Measurements from ENCODE around the gene IGF2.

The IGF2 gene

DNA sequence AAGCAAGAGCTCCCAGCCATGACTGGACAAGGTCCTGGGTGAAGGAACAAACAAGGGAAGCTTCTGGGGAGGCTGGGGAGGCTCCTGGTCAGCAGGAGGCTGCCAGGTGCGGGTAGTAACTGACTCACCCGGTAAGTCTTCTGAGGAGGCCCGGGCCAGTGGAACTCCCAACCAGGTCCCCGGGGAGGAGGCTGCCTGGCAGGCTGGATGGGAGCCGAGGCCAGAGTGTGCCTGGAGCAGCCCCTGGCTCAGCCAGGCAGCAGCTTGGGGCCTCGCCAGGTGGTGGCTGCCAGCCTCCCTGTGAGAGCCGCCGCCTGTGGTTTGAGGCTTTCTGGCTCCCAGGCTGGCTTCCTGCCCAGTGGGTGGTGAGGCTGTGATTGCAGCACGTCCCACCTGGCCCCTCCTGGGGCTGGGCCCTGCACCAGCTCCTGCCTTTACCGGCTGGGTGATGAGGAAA, 46.2 kb downstream of the IGF2 start:
- no peak overlapping the region for H3K4me3 ChIP-seq (ENCODE audit: low read depth, low read length)
- TF ChIP-seq, protein P1, sequence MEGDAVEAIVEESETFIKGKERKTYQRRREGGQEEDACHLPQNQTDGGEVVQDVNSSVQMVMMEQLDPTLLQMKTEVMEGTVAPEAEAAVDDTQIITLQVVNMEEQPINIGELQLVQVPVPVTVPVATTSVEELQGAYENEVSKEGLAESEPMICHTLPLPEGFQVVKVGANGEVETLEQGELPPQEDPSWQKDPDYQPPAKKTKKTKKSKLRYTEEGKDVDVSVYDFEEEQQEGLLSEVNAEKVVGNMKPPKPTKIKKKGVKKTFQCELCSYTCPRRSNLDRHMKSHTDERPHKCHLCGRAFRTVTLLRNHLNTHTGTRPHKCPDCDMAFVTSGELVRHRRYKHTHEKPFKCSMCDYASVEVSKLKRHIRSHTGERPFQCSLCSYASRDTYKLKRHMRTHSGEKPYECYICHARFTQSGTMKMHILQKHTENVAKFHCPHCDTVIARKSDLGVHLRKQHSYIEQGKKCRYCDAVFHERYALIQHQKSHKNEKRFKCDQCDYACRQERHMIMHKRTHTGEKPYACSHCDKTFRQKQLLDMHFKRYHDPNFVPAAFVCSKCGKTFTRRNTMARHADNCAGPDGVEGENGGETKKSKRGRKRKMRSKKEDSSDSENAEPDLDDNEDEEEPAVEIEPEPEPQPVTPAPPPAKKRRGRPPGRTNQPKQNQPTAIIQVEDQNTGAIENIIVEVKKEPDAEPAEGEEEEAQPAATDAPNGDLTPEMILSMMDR (IDR thresholded peaks at IDR 0.05; ENCODE audit: low read depth, low read length, missing control alignments): no peak
- no peak for DNase-seq (ENCODE audit: low read depth)

- TF ChIP-seq, protein P1 (IDR thresholded peaks at IDR 0.05; ENCODE audit: low read depth, low read length, missing control alignments): no peak
- DNase-seq (ENCODE audit: low read depth): no peak
- H3K4me3 ChIP-seq (ENCODE audit: low read depth, low read length): no peak overlapping the region
Observed at GRCh38 chr11:2092464-2092910, 46.7 kb downstream of the IGF2 start.

DNA sequence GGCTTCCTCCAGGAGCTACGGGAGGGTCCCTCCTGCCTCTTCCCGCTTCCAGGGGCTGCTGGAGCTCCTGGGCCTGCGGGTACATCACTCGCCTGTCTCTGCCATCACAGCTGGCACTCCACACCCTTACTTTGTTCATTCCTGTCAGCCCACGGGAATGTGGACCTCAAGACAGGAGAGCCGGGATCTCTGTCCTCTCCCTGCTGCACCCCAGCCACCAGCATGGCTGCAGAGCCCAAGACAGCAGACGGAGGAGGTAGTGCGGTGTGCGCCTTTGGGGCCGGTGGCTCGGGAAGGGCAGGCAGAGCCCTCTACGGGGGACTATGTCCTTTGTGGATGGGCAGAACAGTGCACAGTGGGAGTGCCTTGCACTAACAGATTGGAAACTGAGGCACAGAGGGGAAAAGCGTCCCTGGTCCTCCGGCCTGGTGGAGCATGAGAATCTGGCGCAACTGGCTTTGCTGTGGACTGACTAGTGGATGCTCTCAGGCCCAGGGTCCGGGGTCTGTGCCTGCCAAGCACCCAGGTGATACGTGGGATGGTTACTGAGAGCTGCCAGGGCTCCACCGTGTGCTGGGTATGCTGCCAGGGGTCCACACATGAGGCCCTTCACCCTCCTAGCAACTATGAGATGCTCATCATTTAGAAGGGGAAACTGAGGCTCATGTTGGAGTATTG, 47.3 kb downstream of the IGF2 start:
- TF ChIP-seq, protein P1 (IDR thresholded peaks at IDR 0.05; ENCODE audit: low read depth, low read length, missing control alignments): no peak
- no peak for DNase-seq (ENCODE audit: low read depth)
- H3K4me3 ChIP-seq (ENCODE audit: low read depth, low read length): no peak overlapping the region

GRCh38 chr11:2091112-2091746, 48.0 kb downstream of the IGF2 start:
- DNase-seq (ENCODE audit: low read depth): no peak
- TF ChIP-seq, protein P1 (IDR thresholded peaks at IDR 0.05; ENCODE audit: low read depth, low read length, missing control alignments): no peak
- no peak overlapping the region for H3K4me3 ChIP-seq (ENCODE audit: low read depth, low read length)

DNA sequence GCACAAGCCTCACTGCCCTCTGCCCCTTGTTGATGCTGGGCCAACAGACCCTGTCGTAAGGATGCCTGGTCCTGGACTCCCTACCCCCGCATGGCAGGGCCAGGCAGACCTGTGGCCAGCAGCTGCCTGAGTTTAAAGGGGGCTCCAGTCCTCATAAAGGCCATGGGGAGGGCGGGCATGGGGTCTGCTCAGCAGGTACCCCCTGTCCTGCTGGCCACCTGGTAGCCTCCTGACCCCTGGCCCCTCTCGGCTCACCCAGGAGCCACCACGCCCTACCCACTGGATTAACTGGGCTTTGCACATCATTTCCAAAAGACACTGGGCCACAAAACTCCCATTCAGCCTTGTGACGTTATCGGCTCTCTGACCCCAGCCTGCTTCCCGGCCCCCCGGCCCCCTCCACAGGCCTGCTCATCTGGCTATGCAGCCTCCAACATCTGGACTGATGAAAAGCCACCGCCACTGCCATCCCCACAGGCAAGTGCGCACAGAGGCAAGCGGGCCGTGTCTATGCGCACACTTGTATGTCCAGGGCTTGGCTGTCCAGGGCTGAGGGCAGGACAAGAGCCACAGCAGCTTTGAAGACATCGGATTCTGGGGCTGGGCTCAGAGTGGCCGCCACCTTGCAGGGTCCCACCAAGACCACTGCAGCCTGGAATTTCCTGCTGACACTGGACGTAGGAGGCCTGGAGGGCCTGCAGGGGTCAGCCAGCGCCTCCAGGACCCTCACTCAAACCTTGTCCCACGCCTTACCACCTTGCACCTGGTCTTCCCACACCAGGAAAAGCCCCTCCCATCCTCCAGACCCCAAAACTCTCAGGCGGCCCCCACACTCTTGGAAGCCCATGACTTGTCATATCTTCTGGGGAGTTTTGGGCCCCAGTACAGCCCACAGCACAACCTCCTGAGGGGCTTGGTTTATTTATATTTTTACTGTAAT, 48.7 kb downstream of the IGF2 start:
- no peak for DNase-seq (ENCODE audit: low read depth)

DNA sequence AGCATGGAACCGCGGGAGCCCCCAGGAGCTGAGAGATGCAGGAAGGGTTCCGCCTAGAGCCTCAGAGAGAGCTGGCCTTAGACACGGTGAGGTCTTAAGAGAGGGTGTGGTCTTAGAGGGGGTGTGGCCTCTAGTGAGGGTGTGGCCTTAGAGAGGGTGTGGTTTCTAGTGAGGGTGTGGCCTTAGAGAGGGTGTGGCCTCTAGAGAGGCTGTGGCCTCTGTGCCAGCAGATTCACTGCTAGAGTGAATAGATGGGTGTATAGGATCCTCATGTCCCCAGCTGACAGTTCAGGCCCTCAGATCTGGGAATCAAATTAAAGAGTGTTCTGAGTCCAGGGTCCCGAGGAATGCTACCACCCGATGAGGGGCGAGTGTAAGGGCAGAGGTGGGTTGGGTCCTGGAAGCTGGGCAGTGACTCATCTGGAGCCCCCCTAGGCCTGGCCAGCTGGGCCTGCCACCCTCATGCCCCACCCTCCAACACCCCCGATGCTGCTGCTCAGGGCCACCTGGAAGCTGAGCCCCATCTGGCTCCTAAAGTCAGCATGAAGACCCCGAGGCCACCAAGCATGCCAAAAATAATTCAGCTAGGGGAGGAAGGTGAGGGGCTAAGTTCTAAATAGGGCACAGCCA, 49.5 kb downstream of the IGF2 start:
- TF ChIP-seq, protein P1 (IDR thresholded peaks at IDR 0.05; ENCODE audit: low read depth, low read length, missing control alignments): no peak
- no peak for DNase-seq (ENCODE audit: low read depth)
- no peak overlapping the region for H3K4me3 ChIP-seq (ENCODE audit: low read depth, low read length)

More for the DNA sequence above, 48.7 kb downstream of the IGF2 start:
- H3K4me3 ChIP-seq (ENCODE audit: low read depth, low read length): no peak overlapping the region
- TF ChIP-seq, protein P1 (IDR thresholded peaks at IDR 0.05; ENCODE audit: low read depth, low read length, missing control alignments): no peak
